Measurements from ENCODE around the gene MAST3.

The MAST3 gene

GRCh38 chr19:18091217-18091608 lies 6.4 kb upstream of the MAST3 start:
- CTCF ChIA-PET = interaction anchor here (0.6 to 4.3 kb wide), 5 partner anchors 19 to 723 kb away, joined by 3 to 18 read pairs (median 3); partner anchors contain the start of genes CCDC124 and IFI30
- Histone ChIP-seq H3K27me3 (replicated peaks in 2 of 5; ENCODE audit: control insufficient read depth in 4 of 5, insufficient read depth in 5 of 5, low read length in 4 of 5) (no peaks in the 10 kb centered on the region), H3K4me3 (ENCODE audit: control insufficient read depth in 1 of 7, extremely low read depth in 1 of 7, insufficient read depth in 4 of 7, low read depth in 2 of 7, low read length in 6 of 7) (peak overlapping the region in 1 of 7 experiments; percentile 7), H3K4me1 (ENCODE audit: control extremely low read depth in 1 of 4, control insufficient read depth in 4 of 4, insufficient read depth in 4 of 4, low read length in 3 of 4) (peaks cover 3 to 55% (median 34%) of the 10 kb centered on the region in 4 experiments), H3K9me3 (ENCODE audit: control extremely low read depth in 1 of 5, control insufficient read depth in 4 of 5, insufficient read depth in 2 of 5, low read depth in 1 of 5, low read length in 4 of 5) (no peaks in the 10 kb centered on the region), H3K36me3 (ENCODE audit: control insufficient read depth in 4 of 4, insufficient read depth in 4 of 4, low read length in 3 of 4) (no peaks in the 10 kb centered on the region), H3K27ac (ENCODE audit: insufficient read depth in 1 of 2, low read depth in 1 of 2, low read length in 2 of 2, poor library complexity in 1 of 2, severe bottlenecking in 2 of 2) (peak overlapping the region; percentile 40 to 80)
- 0% methylated on average over 7 of the region's 12 CpGs for WGBS (ENCODE audit: insufficient coverage)
- POLR2A ChIA-PET = interaction anchor here (0.5 to 1.3 kb wide), 3 partner anchors 34 to 606 kb away, joined by 3 to 4 read pairs (median 3); no protein-coding TSS in a partner anchor
- peak; percentile 78 to 95 (median 91) for DNase-seq

GRCh38 chr19:18093439-18094161 lies 4.0 kb upstream of the MAST3 start:
- WGBS (ENCODE audit: insufficient coverage) = 79% methylated on average over 3 of the region's 6 CpGs
- Histone ChIP-seq H3K27me3 (replicated peaks in 2 of 5; ENCODE audit: control insufficient read depth in 4 of 5, insufficient read depth in 5 of 5, low read length in 4 of 5) (peaks cover 0 to 1% (median 0%) of the 10 kb centered on the region in 5 experiments), H3K4me1 (ENCODE audit: control extremely low read depth in 1 of 4, control insufficient read depth in 4 of 4, insufficient read depth in 4 of 4, low read length in 3 of 4) (peaks cover 6 to 52% (median 37%) of the 10 kb centered on the region in 4 experiments), H3K4me3 (ENCODE audit: control insufficient read depth in 1 of 7, extremely low read depth in 1 of 7, insufficient read depth in 4 of 7, low read depth in 2 of 7, low read length in 6 of 7) (no peak overlapping the region), H3K36me3 (ENCODE audit: control insufficient read depth in 4 of 4, insufficient read depth in 4 of 4, low read length in 3 of 4) (no peaks in the 10 kb centered on the region), H3K9me3 (ENCODE audit: control extremely low read depth in 1 of 5, control insufficient read depth in 4 of 5, insufficient read depth in 2 of 5, low read depth in 1 of 5, low read length in 4 of 5) (no peaks in the 10 kb centered on the region), H3K27ac (ENCODE audit: insufficient read depth in 1 of 2, low read depth in 1 of 2, low read length in 2 of 2, poor library complexity in 1 of 2, severe bottlenecking in 2 of 2) (no peak overlapping the region)
- ChIA-PET CTCF (interaction anchor here (1.0 to 4.3 kb wide), 4 partner anchors 16 to 33 kb away, joined by 3 to 18 read pairs (median 5); no protein-coding TSS in a partner anchor), POLR2A (no interaction called here)
- DNase-seq = no peak

GRCh38 chr19:18096258-18096657 lies 1.3 kb upstream of the MAST3 start:
- ChIA-PET POLR2A (no interaction called here), CTCF (no interaction called here)
- no peak for DNase-seq
- H3K36me3 ChIP-seq (ENCODE audit: control insufficient read depth in 4 of 4, insufficient read depth in 4 of 4, low read length in 3 of 4) = no peaks in the 10 kb centered on the region
- WGBS (ENCODE audit: insufficient coverage) = 100% methylated on average over 1 of the region's 2 CpGs
- H3K4me1 ChIP-seq (ENCODE audit: control extremely low read depth in 1 of 4, control insufficient read depth in 4 of 4, insufficient read depth in 4 of 4, low read length in 3 of 4) = peaks cover 3 to 36% (median 25%) of the 10 kb centered on the region in 4 experiments
- H3K27me3 ChIP-seq (replicated peaks in 2 of 5; ENCODE audit: control insufficient read depth in 4 of 5, insufficient read depth in 5 of 5, low read length in 4 of 5) = peaks cover 0 to 4% (median 0%) of the 10 kb centered on the region in 5 experiments
- H3K27ac ChIP-seq (ENCODE audit: insufficient read depth in 1 of 2, low read depth in 1 of 2, low read length in 2 of 2, poor library complexity in 1 of 2, severe bottlenecking in 2 of 2) = no peak overlapping the region
- no peaks in the 10 kb centered on the region for H3K9me3 ChIP-seq (ENCODE audit: control extremely low read depth in 1 of 5, control insufficient read depth in 4 of 5, insufficient read depth in 2 of 5, low read depth in 1 of 5, low read length in 4 of 5)
- H3K4me3 ChIP-seq (ENCODE audit: control insufficient read depth in 1 of 7, extremely low read depth in 1 of 7, insufficient read depth in 4 of 7, low read depth in 2 of 7, low read length in 6 of 7) = no peak overlapping the region

- Histone ChIP-seq H3K4me3 (ENCODE audit: control insufficient read depth in 1 of 7, extremely low read depth in 1 of 7, insufficient read depth in 4 of 7, low read depth in 2 of 7, low read length in 6 of 7) (peak overlapping the region; percentile 28 to 82 (median 68)), H3K9me3 (ENCODE audit: control extremely low read depth in 1 of 5, control insufficient read depth in 4 of 5, insufficient read depth in 2 of 5, low read depth in 1 of 5, low read length in 4 of 5) (no peaks in the 10 kb centered on the region), H3K36me3 (ENCODE audit: control insufficient read depth in 4 of 4, insufficient read depth in 4 of 4, low read length in 3 of 4) (no peaks in the 10 kb centered on the region), H3K4me1 (ENCODE audit: control extremely low read depth in 1 of 4, control insufficient read depth in 4 of 4, insufficient read depth in 4 of 4, low read length in 3 of 4) (peaks cover 3 to 22% (median 20%) of the 10 kb centered on the region in 4 experiments), H3K27me3 (replicated peaks in 2 of 5; ENCODE audit: control insufficient read depth in 4 of 5, insufficient read depth in 5 of 5, low read length in 4 of 5) (peaks cover 0 to 4% (median 0%) of the 10 kb centered on the region in 5 experiments), H3K27ac (ENCODE audit: insufficient read depth in 1 of 2, low read depth in 1 of 2, low read length in 2 of 2, poor library complexity in 1 of 2, severe bottlenecking in 2 of 2) (peak overlapping the region in 1 of 2 experiments; percentile 25)
- no peak for DNase-seq
- CTCF ChIA-PET = interaction anchor here (0.6 to 2.1 kb wide), 5 partner anchors 10 to 202 kb away, joined by 3 to 9 read pairs (median 4); no protein-coding TSS in a partner anchor
- POLR2A ChIA-PET = interaction anchor here (1.0 kb wide), 1 partner anchor 12 kb away, joined by 3 read pairs; no protein-coding TSS in a partner anchor
- WGBS (ENCODE audit: insufficient coverage) = 31% methylated on average over 19 of the region's 22 CpGs
These were observed 664 bp downstream of the MAST3 start for GRCh38 chr19:18097993-18098890.

DNA sequence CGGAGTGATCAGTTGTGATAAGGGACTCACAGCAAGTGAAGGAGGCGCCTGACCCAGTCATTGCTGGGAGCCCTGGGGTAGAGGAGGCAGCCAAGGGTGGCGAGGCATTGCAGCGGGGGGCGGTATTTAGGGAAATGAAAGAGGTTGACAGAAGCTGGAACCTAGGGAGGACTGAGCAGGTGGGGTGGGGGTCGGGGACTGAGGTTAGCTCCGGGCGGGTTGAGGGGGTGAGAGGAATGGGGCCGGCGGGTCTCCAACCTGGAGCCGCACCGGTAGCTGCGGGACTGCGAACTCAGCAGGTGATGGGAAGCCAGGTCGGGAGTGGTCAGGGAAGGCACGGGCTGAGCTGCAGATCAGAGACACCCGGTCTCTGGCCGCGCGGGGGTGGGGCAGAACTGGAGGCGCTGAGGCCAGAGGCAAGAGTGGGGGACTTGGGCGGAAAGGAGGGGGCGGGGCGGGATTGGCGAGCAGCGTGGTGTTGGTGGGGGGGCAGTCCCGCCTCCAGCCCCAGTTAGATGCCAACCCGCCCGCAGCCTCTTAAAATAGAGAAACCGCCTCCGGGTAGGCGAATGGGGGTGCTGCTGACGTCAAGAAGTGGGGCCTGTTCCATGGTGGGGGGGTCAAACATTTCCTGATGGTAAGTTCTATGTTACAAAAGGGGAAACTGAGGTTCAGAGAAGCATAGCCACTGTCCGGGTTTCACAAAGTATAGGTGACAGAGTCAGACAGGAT lies 1.5 kb downstream of the MAST3 start:
- Histone ChIP-seq H3K4me3 (ENCODE audit: control insufficient read depth in 1 of 7, extremely low read depth in 1 of 7, insufficient read depth in 4 of 7, low read depth in 2 of 7, low read length in 6 of 7) (peak overlapping the region in 6 of 7 experiments; percentile 30 to 80 (median 66)), H3K9me3 (ENCODE audit: control extremely low read depth in 1 of 5, control insufficient read depth in 4 of 5, insufficient read depth in 2 of 5, low read depth in 1 of 5, low read length in 4 of 5) (no peaks in the 10 kb centered on the region), H3K27me3 (replicated peaks in 2 of 5; ENCODE audit: control insufficient read depth in 4 of 5, insufficient read depth in 5 of 5, low read length in 4 of 5) (peaks cover 0 to 4% (median 0%) of the 10 kb centered on the region in 5 experiments), H3K27ac (ENCODE audit: insufficient read depth in 1 of 2, low read depth in 1 of 2, low read length in 2 of 2, poor library complexity in 1 of 2, severe bottlenecking in 2 of 2) (no peak overlapping the region), H3K4me1 (ENCODE audit: control extremely low read depth in 1 of 4, control insufficient read depth in 4 of 4, insufficient read depth in 4 of 4, low read length in 3 of 4) (peaks cover 3 to 23% (median 21%) of the 10 kb centered on the region in 4 experiments), H3K36me3 (ENCODE audit: control insufficient read depth in 4 of 4, insufficient read depth in 4 of 4, low read length in 3 of 4) (no peaks in the 10 kb centered on the region)
- ChIA-PET POLR2A (no interaction called here), CTCF (interaction anchor here (1.0 to 2.1 kb wide), 2 partner anchors 10 to 11 kb away, joined by 3 to 9 read pairs; no protein-coding TSS in a partner anchor)
- DNase-seq = peak in 2 of 3 donors; percentile 69
- WGBS (ENCODE audit: insufficient coverage) = 5% methylated on average over 23 of the region's 34 CpGs

DNA sequence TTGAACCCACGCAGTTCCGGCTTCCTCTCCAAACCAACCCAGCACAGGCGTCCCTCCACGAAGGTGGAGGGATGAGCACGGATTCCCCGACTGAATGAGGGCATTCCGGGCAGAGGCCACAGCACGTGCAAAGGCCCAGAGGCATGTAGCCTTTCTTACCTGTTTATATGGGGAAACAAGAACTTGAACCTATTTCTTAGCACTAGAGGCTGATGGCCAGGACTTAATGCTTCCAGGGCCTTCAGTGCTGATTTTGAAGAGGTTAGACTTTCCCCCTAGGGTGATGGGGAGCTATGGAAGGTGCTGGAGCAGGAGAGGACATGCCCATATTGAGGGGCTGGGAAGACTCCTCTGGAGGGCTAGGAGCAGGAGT lies 2.0 kb downstream of the MAST3 start:
- peaks cover 3 to 28% (median 25%) of the 10 kb centered on the region in 4 experiments for H3K4me1 ChIP-seq (ENCODE audit: control extremely low read depth in 1 of 4, control insufficient read depth in 4 of 4, insufficient read depth in 4 of 4, low read length in 3 of 4)

More for the DNA sequence above, 2.0 kb downstream of the MAST3 start:
- ChIA-PET CTCF (interaction anchor here (1.1 to 2.1 kb wide), 2 partner anchors 9 to 11 kb away, joined by 3 to 9 read pairs; no protein-coding TSS in a partner anchor), POLR2A (no interaction called here)
- Histone ChIP-seq H3K36me3 (ENCODE audit: control insufficient read depth in 4 of 4, insufficient read depth in 4 of 4, low read length in 3 of 4) (no peaks in the 10 kb centered on the region), H3K4me3 (ENCODE audit: control insufficient read depth in 1 of 7, extremely low read depth in 1 of 7, insufficient read depth in 4 of 7, low read depth in 2 of 7, low read length in 6 of 7) (peak overlapping the region in 3 of 7 experiments; percentile 27 to 80 (median 54)), H3K27ac (ENCODE audit: insufficient read depth in 1 of 2, low read depth in 1 of 2, low read length in 2 of 2, poor library complexity in 1 of 2, severe bottlenecking in 2 of 2) (no peak overlapping the region), H3K27me3 (replicated peaks in 2 of 5; ENCODE audit: control insufficient read depth in 4 of 5, insufficient read depth in 5 of 5, low read length in 4 of 5) (peaks cover 0 to 4% (median 0%) of the 10 kb centered on the region in 5 experiments), H3K9me3 (ENCODE audit: control extremely low read depth in 1 of 5, control insufficient read depth in 4 of 5, insufficient read depth in 2 of 5, low read depth in 1 of 5, low read length in 4 of 5) (no peaks in the 10 kb centered on the region)
- WGBS (ENCODE audit: insufficient coverage) = 89% methylated on average over 8 of the region's 8 CpGs
- DNase-seq = no peak
